Astrocyte (in vitro differentiated cells and primary cell): Measurements from ENCODE around the gene STYK1. TPM values are rescaled to one million over a fixed set of nuclear protein-coding genes. Genes with fewer than 3 reads are reported as not detected.
"Not testable (repeated sequence)": the region's sequence is repeated elsewhere in the genome, so short reads cannot be mapped to it uniquely, and the experiment has no call there.

Experiments used
- DNase-seq: peaks from one replicate; pipeline ENCODE4 v3.0.0-alpha.2; 2010; ENCODE audit warnings: low read depth
- FAIRE-seq: peaks from 2 replicates; lab custom pipeline; 2011; peaks lifted over from hg19 to GRCh38; lab: Jason Lieb, UNC
- H2AFZ ChIP-seq: 2 replicates; pipeline ENCODE4 v1.6.0; 2012; ENCODE audit warnings: low read depth, low read length, inconsistent platforms
- H3K27ac ChIP-seq: 2 replicates; pipeline ENCODE4 v1.5.1; 2011; ENCODE audit warnings: low read depth, low read length, inconsistent platforms
- H3K27me3 ChIP-seq: 2 replicates; pipeline ENCODE4 v1.6.0; 2011; ENCODE audit warnings: low read length, inconsistent platforms; ENCODE audit not compliant: insufficient read depth
- H3K36me3 ChIP-seq: 2 replicates; pipeline ENCODE4 v1.5.1; 2011; ENCODE audit warnings: low read length, inconsistent platforms; ENCODE audit not compliant: insufficient read depth
- H3K4me1 ChIP-seq: 2 replicates; pipeline ENCODE4 v1.5.1; 2011; ENCODE audit warnings: low read length, inconsistent platforms; ENCODE audit not compliant: insufficient read depth
- H3K4me2 ChIP-seq: 2 replicates; pipeline ENCODE4 v1.6.0; 2012; ENCODE audit warnings: low read length, inconsistent platforms
- H3K4me3 ChIP-seq: 2 replicates; pipeline ENCODE4 v1.5.1; 2011; ENCODE audit warnings: low read depth, mild to moderate bottlenecking, low read length, inconsistent platforms; ENCODE audit not compliant: insufficient read depth
- H3K79me2 ChIP-seq: 2 replicates; pipeline ENCODE4 v1.6.0; 2012; ENCODE audit warnings: mild to moderate bottlenecking, low read length, inconsistent platforms; ENCODE audit not compliant: insufficient read depth
- H3K9ac ChIP-seq: 2 replicates; pipeline ENCODE4 v1.6.0; 2012; ENCODE audit warnings: mild to moderate bottlenecking, low read length, inconsistent platforms
- H3K9me3 ChIP-seq: 2 replicates; pipeline ENCODE4 v1.5.1; 2012; ENCODE audit warnings: low read depth, mild to moderate bottlenecking, low read length, inconsistent platforms; ENCODE audit not compliant: insufficient read depth
- H4K20me1 ChIP-seq: 2 replicates; pipeline ENCODE4 v1.6.0; 2012; ENCODE audit warnings: low read length, inconsistent platforms; ENCODE audit not compliant: insufficient read depth
- H3K27ac Mint-ChIP-seq: one replicate; pipeline ENCODE4 v1.8.0; 2021; ENCODE audit warnings: mild to moderate bottlenecking, mixed read lengths; ENCODE audit not compliant: unreplicated experiment
- H3K27me3 Mint-ChIP-seq: one replicate; pipeline ENCODE4 v1.8.0; 2021; ENCODE audit warnings: low read depth, mixed read lengths; ENCODE audit not compliant: unreplicated experiment
- H3K36me3 Mint-ChIP-seq: one replicate; pipeline ENCODE4 v1.8.0; 2021; ENCODE audit warnings: low read depth, mixed read lengths; ENCODE audit not compliant: unreplicated experiment
- H3K4me1 Mint-ChIP-seq: one replicate; pipeline ENCODE4 v1.8.0; 2021; ENCODE audit warnings: low read depth, mixed read lengths; ENCODE audit not compliant: unreplicated experiment
- H3K4me3 Mint-ChIP-seq: one replicate; pipeline ENCODE4 v1.8.0; 2021; ENCODE audit warnings: mild to moderate bottlenecking, moderate library complexity, mixed read lengths; ENCODE audit not compliant: unreplicated experiment
- H3K9me3 Mint-ChIP-seq: one replicate; pipeline ENCODE4 v1.8.0; 2021; ENCODE audit warnings: mild to moderate bottlenecking, mixed read lengths; ENCODE audit not compliant: unreplicated experiment
- EZH2 ChIP-seq: IDR thresholded peaks from 2 replicates; pipeline ENCODE4 v1.6.1; 2012; ENCODE audit warnings: mild to moderate bottlenecking, low read length, inconsistent platforms; ENCODE audit not compliant: insufficient read depth
- total RNA-seq: library from RNA; stranded (reverse); gene quantifications from 2 replicates; pipeline ENCODE4 v1.2.1, GENCODE V29; 2021
- TF ChIP-seq, protein P1 (sequence below): IDR thresholded peaks from 2 replicates; pipeline ENCODE4 v1.5.1; 2011; ENCODE audit warnings: low read depth, mild to moderate bottlenecking, inconsistent platforms, low read length, moderate library complexity; ENCODE audit not compliant: insufficient read depth

Gene STYK1
- total RNA-seq, 1 donor from 2014 or later: 2.9 TPM

DNA sequence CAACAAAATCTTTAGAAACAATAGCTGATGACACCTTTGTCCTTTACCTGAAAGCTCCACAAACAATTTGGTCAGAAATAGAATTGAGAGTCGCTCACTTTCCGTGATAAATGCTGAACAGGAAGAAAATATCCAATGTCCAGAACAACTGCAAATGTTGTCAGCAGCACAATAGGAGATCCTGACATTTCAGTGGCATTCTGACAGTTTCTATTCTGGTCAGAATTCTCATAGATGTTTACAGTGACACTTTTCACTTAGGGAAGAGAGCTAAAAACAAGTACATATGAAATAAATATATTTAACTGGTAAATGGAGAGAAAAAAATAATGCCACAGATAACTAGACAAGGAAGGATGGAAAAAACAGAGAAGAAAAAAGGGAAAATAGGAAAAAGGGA, 99.5 kb downstream of the STYK1 start:
- no peak overlapping the region for H3K27ac ChIP-seq
- no peaks in the 10 kb centered on the region for H4K20me1 ChIP-seq
- H3K27me3 Mint-ChIP-seq: no peaks in the 10 kb centered on the region
- no peak for DNase-seq
- H3K4me1 Mint-ChIP-seq: peaks cover 6% of the 10 kb centered on the region
- no peak overlapping the region for H3K4me3 Mint-ChIP-seq
- peaks cover 2% of the 10 kb centered on the region for H3K36me3 Mint-ChIP-seq
- H3K4me3 ChIP-seq: no peak overlapping the region
- no peaks in the 10 kb centered on the region for H3K9me3 Mint-ChIP-seq
- H2AFZ ChIP-seq: no peak overlapping the region
- no peaks in the 10 kb centered on the region for H3K9me3 ChIP-seq
- no peaks in the 10 kb centered on the region for H3K4me1 ChIP-seq
- H3K27ac Mint-ChIP-seq: no peak overlapping the region
- no peak overlapping the region for H3K4me2 ChIP-seq
- no peak for TF ChIP-seq EZH2
- TF ChIP-seq, protein P1, sequence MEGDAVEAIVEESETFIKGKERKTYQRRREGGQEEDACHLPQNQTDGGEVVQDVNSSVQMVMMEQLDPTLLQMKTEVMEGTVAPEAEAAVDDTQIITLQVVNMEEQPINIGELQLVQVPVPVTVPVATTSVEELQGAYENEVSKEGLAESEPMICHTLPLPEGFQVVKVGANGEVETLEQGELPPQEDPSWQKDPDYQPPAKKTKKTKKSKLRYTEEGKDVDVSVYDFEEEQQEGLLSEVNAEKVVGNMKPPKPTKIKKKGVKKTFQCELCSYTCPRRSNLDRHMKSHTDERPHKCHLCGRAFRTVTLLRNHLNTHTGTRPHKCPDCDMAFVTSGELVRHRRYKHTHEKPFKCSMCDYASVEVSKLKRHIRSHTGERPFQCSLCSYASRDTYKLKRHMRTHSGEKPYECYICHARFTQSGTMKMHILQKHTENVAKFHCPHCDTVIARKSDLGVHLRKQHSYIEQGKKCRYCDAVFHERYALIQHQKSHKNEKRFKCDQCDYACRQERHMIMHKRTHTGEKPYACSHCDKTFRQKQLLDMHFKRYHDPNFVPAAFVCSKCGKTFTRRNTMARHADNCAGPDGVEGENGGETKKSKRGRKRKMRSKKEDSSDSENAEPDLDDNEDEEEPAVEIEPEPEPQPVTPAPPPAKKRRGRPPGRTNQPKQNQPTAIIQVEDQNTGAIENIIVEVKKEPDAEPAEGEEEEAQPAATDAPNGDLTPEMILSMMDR: no peak
- H3K79me2 ChIP-seq: no peaks in the 10 kb centered on the region
- no peaks in the 10 kb centered on the region for H3K36me3 ChIP-seq
- no peaks in the 10 kb centered on the region for H3K27me3 ChIP-seq
- FAIRE-seq: no peak
- no peak overlapping the region for H3K9ac ChIP-seq

DNA sequence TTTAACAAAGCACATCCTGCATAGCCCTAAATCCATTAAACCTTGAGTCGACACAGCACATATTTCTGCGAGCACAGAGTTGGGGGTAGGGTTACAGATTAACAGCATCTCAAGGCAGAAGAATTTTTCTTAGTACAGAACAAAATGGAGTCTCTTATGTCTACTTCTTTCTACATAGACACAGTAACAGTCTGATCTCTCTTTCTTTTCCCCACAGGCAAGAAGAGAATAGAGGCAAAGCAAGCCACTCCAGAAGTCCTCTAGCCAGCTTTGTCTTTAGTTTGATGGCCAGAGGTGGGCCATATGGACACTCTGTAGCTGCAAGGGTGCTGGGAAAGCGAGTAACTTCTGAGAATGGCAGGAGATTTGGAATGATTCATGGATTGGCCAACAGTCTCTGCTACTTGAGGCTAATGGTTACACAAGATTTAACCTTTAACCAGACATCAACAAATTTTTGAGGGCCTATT, 101.8 kb downstream of the STYK1 start:
- not testable (repeated sequence) for H3K4me3 Mint-ChIP-seq, FAIRE-seq, H3K27me3 ChIP-seq, H3K36me3 ChIP-seq, H4K20me1 ChIP-seq, H3K9me3 Mint-ChIP-seq, H3K27ac ChIP-seq, H2AFZ ChIP-seq, H3K79me2 ChIP-seq, H3K4me1 ChIP-seq, H3K27me3 Mint-ChIP-seq, H3K9me3 ChIP-seq, H3K4me3 ChIP-seq, H3K9ac ChIP-seq, H3K36me3 Mint-ChIP-seq, H3K4me2 ChIP-seq, H3K4me1 Mint-ChIP-seq
- peak overlapping the region; percentile 7 for H3K27ac Mint-ChIP-seq
- peak; percentile 26 for DNase-seq

DNA sequence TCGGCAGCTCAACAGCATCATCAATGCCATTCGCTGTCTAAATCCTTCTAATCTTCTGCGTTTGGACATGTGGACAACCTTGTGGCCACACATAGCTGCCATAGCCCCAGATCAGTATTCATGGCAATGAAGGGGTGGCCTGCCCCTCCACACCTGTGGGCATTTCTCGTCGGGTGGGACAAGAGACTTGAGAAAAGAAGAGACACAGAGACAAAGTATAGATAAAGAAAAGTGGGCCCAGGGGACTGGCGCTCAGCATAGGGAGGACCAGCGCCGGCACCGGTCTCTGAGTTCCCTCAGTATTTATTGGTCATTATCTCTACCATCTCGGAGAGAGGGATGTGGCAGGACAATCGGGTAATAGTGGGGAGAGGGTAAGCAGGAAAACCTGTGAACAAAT, 102.7 kb downstream of the STYK1 start:
- no peak overlapping the region for H2AFZ ChIP-seq
- no peaks in the 10 kb centered on the region for H3K9me3 ChIP-seq
- FAIRE-seq (no peak), DNase-seq (no peak)
- TF ChIP-seq, protein P1: no peak
- no peak for TF ChIP-seq EZH2
- H3K27me3 ChIP-seq: no peaks in the 10 kb centered on the region
- no peak overlapping the region for H3K4me3 Mint-ChIP-seq
- no peaks in the 10 kb centered on the region for H3K79me2 ChIP-seq
- no peaks in the 10 kb centered on the region for H3K27me3 Mint-ChIP-seq
- no peak overlapping the region for H3K27ac ChIP-seq
- H3K4me1 Mint-ChIP-seq: peaks cover 6% of the 10 kb centered on the region
- no peaks in the 10 kb centered on the region for H3K9me3 Mint-ChIP-seq
- no peaks in the 10 kb centered on the region for H4K20me1 ChIP-seq
- no peaks in the 10 kb centered on the region for H3K36me3 ChIP-seq
- no peak overlapping the region for H3K4me2 ChIP-seq
- H3K9ac ChIP-seq: no peak overlapping the region
- H3K4me1 ChIP-seq: no peaks in the 10 kb centered on the region
- H3K36me3 Mint-ChIP-seq: peaks cover 2% of the 10 kb centered on the region
- H3K27ac Mint-ChIP-seq: no peak overlapping the region
- H3K4me3 ChIP-seq: no peak overlapping the region

Other genes starting within 250 kb of the STYK1 start
- 1.2 and 4.1 TPM in 2 replicates for gene KLRC2, start 238.0 kb downstream of the STYK1 start, total RNA-seq
- not detected in 2 replicates for gene KLRC1, start 220.7 kb downstream of the STYK1 start, total RNA-seq
- gene EIF2S3B, start 168.2 kb downstream of the STYK1 start, total RNA-seq: 5.4 and 6.0 TPM in 2 replicates
- 30.5 and 36.3 TPM in 2 replicates for gene MAGOHB, start 60.4 kb downstream of the STYK1 start, total RNA-seq
- 452 and 527 TPM in 2 replicates for gene YBX3, start 49.3 kb upstream of the STYK1 start, total RNA-seq
- gene TAS2R7, start 128.6 kb upstream of the STYK1 start, total RNA-seq: not detected in 2 replicates
- not detected in 2 replicates for gene TAS2R8, start 133.2 kb upstream of the STYK1 start, total RNA-seq
- gene TAS2R9, start 136.1 kb upstream of the STYK1 start, total RNA-seq: not detected in 2 replicates
- gene TAS2R10, start 152.3 kb upstream of the STYK1 start, total RNA-seq: 0.27 and 0.29 TPM in 2 replicates
- gene PRR4, start 175.4 kb upstream of the STYK1 start, total RNA-seq: 1.1 and 2.2 TPM in 2 replicates
- gene PRH1, start 210.2 kb upstream of the STYK1 start, total RNA-seq: 7.9 and 10.6 TPM in 2 replicates
- 0.34 and 0.43 TPM in 2 replicates for gene TAS2R13, start 235.5 kb upstream of the STYK1 start, total RNA-seq